ENCODE results near the gene CHST7.
A peak's percentile ranks its signal among the peaks of the same experiment; 100 is the strongest.
"Not testable (repeated sequence)": the region's sequence is repeated elsewhere in the genome, so short reads cannot be mapped to it uniquely, and the experiment has no call there.

CHST7 gene

GRCh38 chrX:46573331-46573891 lies at the start of gene CHST7:
CHST7 (plus strand) TSS chrX:46573765; CDS start chrX:46573932, 167 bp downstream.
- H3K27ac Mint-ChIP-seq = peak within 1 kb of the TSS; percentile 68
- no peaks in the 10 kb centered on the region for H3K9me3 Mint-ChIP-seq
- ATAC-seq (peak; percentile 74), DNase-seq (ENCODE audit: low spot score in 2 of 2) (peak; percentile 36 to 67)
- H3K4me1 Mint-ChIP-seq = peaks cover 42% of the 10 kb centered on the region
- H3K4me3 Mint-ChIP-seq = peak within 1 kb of the TSS; percentile 68
- peaks cover 14% of the 10 kb centered on the region for H3K36me3 Mint-ChIP-seq

- not testable (repeated sequence) for DNase-seq (ENCODE audit: low spot score in 2 of 2); ATAC-seq; H3K36me3 Mint-ChIP-seq; H3K27ac Mint-ChIP-seq; H3K4me1 Mint-ChIP-seq; H3K9me3 Mint-ChIP-seq; H3K4me3 Mint-ChIP-seq
Observed at GRCh38 chrX:46528640-46529039, 44.9 kb upstream of the CHST7 start.

DNA sequence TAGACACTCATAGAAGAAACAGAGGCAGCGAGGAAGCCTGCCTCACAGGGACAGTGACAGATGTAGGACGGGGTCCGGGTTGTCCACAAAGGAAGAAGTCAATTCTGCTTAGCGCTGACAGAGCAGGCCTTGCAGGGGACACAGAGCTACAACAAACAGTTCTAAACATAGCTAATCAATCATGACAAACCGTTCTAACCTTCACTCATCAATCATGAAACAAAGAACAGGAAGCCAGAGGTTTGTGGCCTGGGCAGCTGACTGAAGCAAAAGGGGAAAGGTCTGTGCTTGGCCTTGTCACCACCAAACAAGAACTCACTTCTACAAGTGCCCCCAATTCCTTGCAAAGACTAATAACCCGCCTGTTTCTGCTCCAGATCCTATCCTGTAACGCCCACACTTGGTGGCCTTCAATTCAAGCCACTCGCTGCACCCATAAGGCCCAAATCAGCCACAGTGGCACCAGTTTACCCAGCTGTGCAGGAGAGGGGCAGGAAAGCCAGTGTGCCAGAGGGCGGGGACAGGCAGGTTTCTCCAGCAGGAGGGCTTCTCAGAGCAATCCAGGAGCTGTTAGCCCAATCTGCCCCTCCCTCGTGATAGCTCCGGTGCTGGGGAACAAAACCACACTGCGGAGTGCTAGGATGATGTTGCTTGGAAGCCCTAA lies 43.7 kb upstream of the CHST7 start:
- not testable (repeated sequence) for H3K27ac Mint-ChIP-seq; H3K36me3 Mint-ChIP-seq; H3K9me3 Mint-ChIP-seq; H3K4me1 Mint-ChIP-seq; DNase-seq (ENCODE audit: low spot score in 2 of 2); H3K4me3 Mint-ChIP-seq
- peak; percentile 56 for ATAC-seq

GRCh38 chrX:46530404-46530908 lies 43.1 kb upstream of the CHST7 start:
- H3K9me3 Mint-ChIP-seq; H3K36me3 Mint-ChIP-seq; H3K27ac Mint-ChIP-seq; H3K4me1 Mint-ChIP-seq; H3K4me3 Mint-ChIP-seq; ATAC-seq; DNase-seq (ENCODE audit: low spot score in 2 of 2): not testable (repeated sequence)

DNA sequence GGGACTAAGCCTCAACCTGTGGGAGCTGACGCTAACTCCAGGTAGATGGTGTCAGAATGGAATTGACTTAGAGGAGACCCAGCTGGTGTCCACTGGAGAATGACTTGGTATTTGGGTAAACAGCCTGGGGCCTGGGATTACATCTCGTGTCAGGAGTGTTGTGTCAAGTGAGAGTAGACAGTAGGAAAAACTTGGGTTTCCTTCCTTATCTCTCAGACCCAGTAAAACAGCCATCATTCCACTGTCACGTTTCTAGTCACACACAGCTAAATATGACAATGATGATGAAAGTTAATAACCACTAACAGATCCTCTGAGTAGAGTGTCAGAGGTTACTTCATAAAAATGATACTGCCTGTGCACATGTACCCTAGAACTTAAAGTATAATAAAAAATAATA lies 42.1 kb upstream of the CHST7 start:
- Mint-ChIP-seq H3K36me3 (peaks cover 5% of the 10 kb centered on the region), H3K9me3 (no peaks in the 10 kb centered on the region), H3K4me3 (no peak overlapping the region), H3K27ac (no peak overlapping the region), H3K4me1 (no peaks in the 10 kb centered on the region)
- ATAC-seq = no peak
- no peak for DNase-seq (ENCODE audit: low spot score in 2 of 2)

DNA sequence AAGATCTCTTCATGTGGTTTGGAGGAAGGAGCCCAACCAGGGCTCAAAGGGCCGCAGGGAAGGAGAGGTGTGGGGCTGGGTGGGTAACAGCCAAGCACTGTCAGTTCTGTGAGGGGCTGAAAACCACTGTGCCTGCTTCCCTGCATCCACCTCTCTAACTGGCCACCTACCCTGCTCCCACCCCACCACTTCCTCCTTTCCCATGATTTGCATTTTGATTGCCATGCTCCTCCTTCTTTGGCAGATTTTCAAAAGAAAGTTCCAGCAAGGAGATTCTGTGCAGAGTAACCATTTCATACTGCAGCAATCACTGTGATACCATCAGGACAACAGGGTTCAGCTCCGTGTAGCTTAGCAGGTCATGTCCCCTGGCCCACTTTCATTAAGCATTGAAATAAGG lies 30.1 kb upstream of the CHST7 start:
- ATAC-seq (no peak), DNase-seq (ENCODE audit: low spot score in 2 of 2) (no peak)
- peaks cover 26% of the 10 kb centered on the region for H3K36me3 Mint-ChIP-seq
- no peak overlapping the region for H3K27ac Mint-ChIP-seq
- peaks cover 9% of the 10 kb centered on the region for H3K4me1 Mint-ChIP-seq
- H3K4me3 Mint-ChIP-seq = no peak overlapping the region
- no peaks in the 10 kb centered on the region for H3K9me3 Mint-ChIP-seq

DNA sequence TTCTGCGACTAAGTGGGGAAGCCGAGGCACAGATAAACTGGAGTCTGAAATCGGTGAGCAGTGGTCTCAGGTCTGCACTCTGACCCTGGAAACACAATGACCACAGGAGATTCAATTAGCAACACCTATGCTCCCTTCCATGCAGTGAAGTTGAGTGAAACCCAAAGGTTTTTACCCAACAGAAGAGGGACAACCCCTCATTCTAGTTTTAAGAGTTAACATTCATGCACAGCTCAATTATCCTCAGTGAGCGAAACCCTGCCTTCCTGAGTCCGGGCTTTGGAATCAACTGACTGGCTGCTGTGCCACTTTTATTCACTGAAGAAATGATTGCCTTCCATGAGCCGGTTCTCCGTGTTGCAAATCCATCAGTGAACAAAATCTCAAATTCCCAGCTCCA lies 29.0 kb upstream of the CHST7 start:
- not testable (repeated sequence) for DNase-seq (ENCODE audit: low spot score in 2 of 2); H3K9me3 Mint-ChIP-seq; ATAC-seq
- peaks cover 35% of the 10 kb centered on the region for H3K36me3 Mint-ChIP-seq
- H3K4me3 Mint-ChIP-seq = peak overlapping the region; percentile 90
- peaks cover 14% of the 10 kb centered on the region for H3K4me1 Mint-ChIP-seq
- H3K27ac Mint-ChIP-seq = peak overlapping the region; percentile 98

DNA sequence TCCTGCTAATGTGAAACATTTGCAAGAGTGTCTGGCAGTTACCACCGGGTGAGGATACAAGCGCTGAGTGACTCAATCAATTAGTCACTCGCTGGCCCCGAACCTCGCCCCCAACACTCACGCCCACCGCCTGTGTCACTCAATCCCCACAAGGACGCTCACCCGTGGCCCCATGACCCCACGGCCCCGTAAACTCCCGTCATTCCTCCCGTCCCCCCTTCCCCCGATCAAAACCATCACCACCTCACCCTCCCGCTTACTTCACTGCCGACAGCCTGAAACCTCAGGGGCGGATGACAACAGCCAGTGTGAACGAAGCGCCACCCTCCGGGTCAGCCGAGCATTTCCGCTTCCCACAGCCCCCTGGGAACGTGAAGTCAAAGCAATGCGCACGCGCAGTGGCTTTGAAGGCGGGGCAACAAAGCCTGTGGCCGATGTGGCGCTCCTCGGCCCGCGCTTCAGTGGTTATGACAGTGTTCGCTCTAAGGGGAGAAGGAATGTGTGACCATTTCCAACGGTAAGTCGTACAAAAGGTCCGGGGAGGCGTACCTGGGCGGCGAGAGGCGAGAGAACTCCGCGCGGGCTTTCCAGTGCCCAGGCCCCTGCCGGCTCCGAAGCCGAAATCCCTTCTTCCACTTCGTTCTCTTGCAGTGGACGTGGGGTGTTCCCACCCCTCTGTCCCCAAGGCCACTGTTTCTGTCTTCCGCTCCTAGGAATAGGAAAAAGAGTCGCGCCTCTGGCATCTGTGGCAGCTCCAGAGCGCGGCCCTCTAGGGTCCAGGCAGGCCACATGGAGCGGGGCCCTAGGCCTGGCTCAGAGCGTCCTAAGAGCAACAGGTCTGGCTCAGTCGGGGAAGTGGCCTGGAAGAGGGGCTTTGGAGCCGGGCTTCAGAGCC lies 28.2 kb upstream of the CHST7 start, which contains the start of gene ZNF674:
Gene ZNF674, minus strand, starts transcription at position 311 of the 895 bp plus-strand sequence. CDS start 3,334 bp downstream, outside the sequence.
- Mint-ChIP-seq H3K36me3 (peaks cover 43% of the 10 kb centered on the region), H3K27ac (peak within 1 kb of the TSS; percentile 98), H3K4me1 (peaks cover 14% of the 10 kb centered on the region), H3K4me3 (peak within 1 kb of the TSS; percentile 90), H3K9me3 (no peaks in the 10 kb centered on the region)
- peak; percentile 95 for ATAC-seq
- DNase-seq (ENCODE audit: low spot score in 2 of 2) = peak; percentile 81 to 95

DNA sequence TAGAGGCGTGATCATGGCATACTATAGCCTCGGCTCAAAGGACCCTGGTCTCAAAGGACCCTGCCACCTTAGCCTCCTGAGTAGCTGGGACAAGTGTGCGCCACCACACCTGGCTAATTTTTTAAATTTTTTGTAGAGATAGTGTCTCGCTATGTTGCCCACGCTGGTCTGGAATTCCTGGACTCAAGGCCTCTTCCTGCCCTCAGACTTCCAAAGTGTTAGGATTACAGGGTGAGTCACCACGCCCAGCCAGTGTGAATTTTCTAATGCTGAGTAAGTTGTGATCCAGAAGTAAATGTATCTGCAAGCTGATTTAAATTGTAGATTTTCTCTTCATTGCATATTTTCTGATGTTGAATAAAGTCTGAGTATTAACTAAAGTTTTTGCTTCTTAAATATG lies 25.7 kb upstream of the CHST7 start:
- H3K4me1 Mint-ChIP-seq = peaks cover 14% of the 10 kb centered on the region
- H3K9me3 Mint-ChIP-seq = no peaks in the 10 kb centered on the region
- H3K36me3 Mint-ChIP-seq = peaks cover 44% of the 10 kb centered on the region
- ATAC-seq (no peak), DNase-seq (ENCODE audit: low spot score in 2 of 2) (no peak)
- no peak overlapping the region for H3K4me3 Mint-ChIP-seq
- no peak overlapping the region for H3K27ac Mint-ChIP-seq

DNA sequence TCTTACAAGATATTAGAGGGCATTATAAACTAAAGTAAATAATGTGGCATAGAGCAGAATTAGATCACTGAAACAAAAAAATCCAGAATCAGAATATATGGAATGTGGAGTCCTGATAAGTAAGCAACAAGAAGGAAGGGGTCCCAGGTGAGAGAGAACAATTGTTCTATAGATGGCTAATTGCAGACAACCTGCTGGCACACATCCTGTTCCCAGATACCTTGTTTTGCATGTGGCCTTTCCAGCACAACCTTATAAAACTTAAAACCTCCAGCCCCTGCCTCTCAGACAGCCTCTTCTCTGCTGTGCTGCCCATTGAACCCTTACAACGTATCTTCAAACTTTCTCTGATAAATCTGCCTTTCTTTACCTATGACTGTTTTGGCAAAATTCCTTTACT lies 23.7 kb upstream of the CHST7 start:
- H3K27ac Mint-ChIP-seq = no peak overlapping the region
- ATAC-seq (no peak), DNase-seq (ENCODE audit: low spot score in 2 of 2) (no peak)
- H3K4me1 Mint-ChIP-seq = peaks cover 5% of the 10 kb centered on the region
- no peak overlapping the region for H3K4me3 Mint-ChIP-seq
- no peaks in the 10 kb centered on the region for H3K9me3 Mint-ChIP-seq
- H3K36me3 Mint-ChIP-seq = peaks cover 43% of the 10 kb centered on the region

DNA sequence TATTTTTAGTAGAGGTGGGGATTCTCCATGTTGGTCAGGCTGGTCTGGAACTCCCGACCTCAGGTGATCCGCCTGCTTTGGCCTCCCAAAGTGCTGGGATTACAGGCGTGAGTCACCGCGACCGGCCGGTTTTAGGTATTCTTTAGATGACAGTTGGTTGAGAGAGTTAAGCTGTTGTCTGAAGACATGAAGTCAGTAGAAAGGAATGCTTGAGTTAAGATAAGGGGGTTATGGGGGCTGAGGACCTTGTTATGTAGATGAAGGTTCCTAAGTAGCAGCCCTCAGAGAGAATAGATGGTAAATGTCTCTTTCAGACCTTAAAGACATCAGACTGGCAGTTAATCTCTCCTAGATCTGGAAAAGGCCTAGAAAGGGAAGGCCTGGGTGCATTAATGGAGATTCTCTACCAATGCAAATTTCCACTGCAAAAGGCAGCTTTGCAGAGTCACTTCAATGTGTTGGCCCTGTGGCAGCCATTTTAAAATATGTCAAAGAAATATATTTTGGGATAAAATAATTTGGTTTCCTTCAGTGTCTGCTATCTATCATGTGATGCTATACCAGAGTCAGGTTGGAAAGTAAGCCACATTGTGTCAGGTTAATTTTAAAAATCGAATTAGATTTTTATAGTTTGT lies 22.0 kb upstream of the CHST7 start:
- Mint-ChIP-seq H3K9me3 (no peaks in the 10 kb centered on the region), H3K36me3 (peaks cover 32% of the 10 kb centered on the region), H3K4me1 (peaks cover 5% of the 10 kb centered on the region), H3K27ac (no peak overlapping the region), H3K4me3 (no peak overlapping the region)
- DNase-seq (ENCODE audit: low spot score in 2 of 2) = no peak
- no peak for ATAC-seq

- no peak overlapping the region for H3K27ac Mint-ChIP-seq
- H3K36me3 Mint-ChIP-seq = peaks cover 14% of the 10 kb centered on the region
- peaks cover 2% of the 10 kb centered on the region for H3K4me1 Mint-ChIP-seq
- no peaks in the 10 kb centered on the region for H3K9me3 Mint-ChIP-seq
- DNase-seq (ENCODE audit: low spot score in 2 of 2) (no peak), ATAC-seq (no peak)
- H3K4me3 Mint-ChIP-seq = no peak overlapping the region
Observed at GRCh38 chrX:46553935-46554334, 19.6 kb upstream of the CHST7 start.

DNA sequence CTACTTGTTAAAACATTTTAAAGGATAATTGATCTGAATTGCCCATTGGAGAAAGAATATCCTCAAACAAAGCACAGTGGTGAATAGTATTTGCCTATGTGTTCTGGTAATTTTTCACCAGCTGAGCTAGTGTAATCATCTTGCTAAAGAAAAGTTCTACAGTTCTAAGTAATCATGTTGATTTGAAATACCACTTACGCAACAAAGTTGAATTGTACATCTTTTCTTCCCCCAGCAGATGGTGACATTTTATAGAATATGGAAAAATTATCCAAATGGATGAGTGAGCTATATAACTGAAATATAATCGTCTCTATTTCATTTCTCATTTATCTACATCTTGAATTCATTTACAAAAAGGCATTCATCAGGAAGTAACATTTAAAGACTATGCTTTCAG lies 18.6 kb upstream of the CHST7 start:
- peaks cover 5% of the 10 kb centered on the region for H3K36me3 Mint-ChIP-seq
- H3K4me3 Mint-ChIP-seq = no peak overlapping the region
- no peaks in the 10 kb centered on the region for H3K4me1 Mint-ChIP-seq
- DNase-seq (ENCODE audit: low spot score in 2 of 2) (no peak), ATAC-seq (no peak)
- no peak overlapping the region for H3K27ac Mint-ChIP-seq
- H3K9me3 Mint-ChIP-seq = no peaks in the 10 kb centered on the region

DNA sequence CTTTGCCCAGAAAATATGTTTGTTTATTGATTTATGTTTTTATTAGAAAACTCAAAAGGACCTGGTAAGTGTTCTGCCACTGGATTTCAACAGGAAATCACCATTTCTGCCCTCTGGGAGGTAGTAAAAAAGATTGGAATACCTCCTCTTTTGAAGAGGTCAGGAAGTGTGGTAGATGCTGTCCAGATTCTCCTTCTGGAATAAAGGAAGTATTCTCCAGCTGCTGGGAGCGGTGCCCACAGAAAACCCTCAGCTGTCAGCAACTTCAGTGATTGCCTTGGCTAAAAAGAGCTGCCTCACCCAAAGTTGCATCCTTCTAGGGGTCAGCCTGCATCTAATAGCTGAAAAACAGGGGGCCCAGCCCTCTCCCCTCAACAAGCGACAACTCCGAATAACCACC lies 14.5 kb upstream of the CHST7 start:
- no peak overlapping the region for H3K4me3 Mint-ChIP-seq
- no peak for ATAC-seq
- H3K9me3 Mint-ChIP-seq = no peaks in the 10 kb centered on the region
- H3K4me1 Mint-ChIP-seq = peaks cover 18% of the 10 kb centered on the region
- no peak for DNase-seq (ENCODE audit: low spot score in 2 of 2)
- no peaks in the 10 kb centered on the region for H3K36me3 Mint-ChIP-seq
- H3K27ac Mint-ChIP-seq = no peak overlapping the region

Data from stimulated activated effector memory CD8-positive, alpha-beta T cell treated with anti-CD3 and anti-CD28 coated beads, Interleukin-12 subunit alpha, Interleukin-12 subunit beta, amount 100 ng/mL, for 72 hours (primary cell).